WTC11 (cell line): ENCODE data around the gene DCST2. TPM values are rescaled to one million over a fixed set of nuclear protein-coding genes. Genes with fewer than 3 reads are reported as not detected.

Experiments
- ATAC-seq: fragments of 200-7000 bp; cut with Tn5 transposase; 2 replicates; pipeline ENCODE4 v1.10.0; 2021; ENCODE audit warnings: mild to moderate bottlenecking, moderate library complexity
- CTCF ChIA-PET: fragments of 300-600 bp; sonication (Branson Sonifier 250); formaldehyde crosslinking; loops from one replicate; lab custom pipeline; 2021; ENCODE audit warnings: antibody characterized with exemption; lab: Charles Lee
- POLR2A ChIA-PET: fragments of 350-600 bp; sonication (Branson Sonifier 250); formaldehyde crosslinking; loops from one replicate; lab custom pipeline; 2021; ENCODE audit warnings: antibody characterized with exemption; lab: Charles Lee
- DNase-seq: peaks from one replicate; pipeline ENCODE4 v3.0.0; 2021; ENCODE audit warnings: low spot score
- H3K27ac Mint-ChIP-seq: 2 replicates; pipeline ENCODE4 v1.8.0; 2021; ENCODE audit warnings: mixed read lengths
- H3K27me3 Mint-ChIP-seq: 2 replicates; pipeline ENCODE4 v1.8.0; 2021; ENCODE audit warnings: low read depth, mild to moderate bottlenecking, moderate library complexity, mixed read lengths
- H3K36me3 Mint-ChIP-seq: 2 replicates; pipeline ENCODE4 v1.8.0; 2021; ENCODE audit warnings: mixed read lengths
- H3K4me1 Mint-ChIP-seq: 2 replicates; pipeline ENCODE4 v1.8.0; 2022; ENCODE audit warnings: mixed read lengths
- H3K4me3 Mint-ChIP-seq: 2 replicates; pipeline ENCODE4 v1.8.0; 2021; ENCODE audit warnings: mild to moderate bottlenecking, moderate library complexity, mixed read lengths
- H3K9me3 Mint-ChIP-seq: 2 replicates; pipeline ENCODE4 v1.8.0; 2021; ENCODE audit warnings: mixed read lengths
- EMX1 ChIP-seq: fragments of 250-450 bp; sonication (Bioruptor Pico); IDR thresholded peaks from 2 replicates; pipeline ENCODE4 v1.8.0; 2021; ENCODE audit warnings: mild to moderate bottlenecking
- KAT7 ChIP-seq: sonication (generic); formaldehyde crosslinking; IDR thresholded peaks from 2 replicates; pipeline ENCODE4 v1.8.1; 2023; ENCODE audit warnings: missing genetic modification reagents, mild to moderate bottlenecking, borderline replicate concordance
- NFE2L1 ChIP-seq: sonication (generic); formaldehyde crosslinking; IDR thresholded peaks from 2 replicates; pipeline ENCODE4 v1.8.1; 2023; ENCODE audit warnings: missing genetic modification reagents
- NFYB ChIP-seq: sonication (generic); formaldehyde crosslinking; conservative IDR thresholded peaks from 2 replicates; pipeline ENCODE4 v1.8.0; 2022; ENCODE audit warnings: low read depth, missing genetic modification reagents
- TEAD1 ChIP-seq: sonication (generic); formaldehyde crosslinking; IDR thresholded peaks from 2 replicates; pipeline ENCODE4 v1.8.0; 2022; ENCODE audit warnings: mild to moderate bottlenecking, missing genetic modification reagents
- USF1 ChIP-seq: sonication (generic); formaldehyde crosslinking; IDR thresholded peaks from 2 replicates; pipeline ENCODE4 v1.8.0; 2022; ENCODE audit warnings: mild to moderate bottlenecking, missing genetic modification reagents
- ZNF263 ChIP-seq: sonication (generic); formaldehyde crosslinking; IDR thresholded peaks from 2 replicates; pipeline ENCODE4 v1.8.1; 2022; ENCODE audit warnings: low read depth, mild to moderate bottlenecking, moderate library complexity, missing genetic modification reagents
- ZNF317 ChIP-seq: sonication (generic); formaldehyde crosslinking; IDR thresholded peaks from 2 replicates; pipeline ENCODE4 v1.8.1; 2023; ENCODE audit warnings: low read depth, mild to moderate bottlenecking, moderate library complexity, missing genetic modification reagents, borderline replicate concordance
- total RNA-seq: library from RNA; stranded (reverse); gene quantifications from 3 replicates; pipeline ENCODE4 v1.2.3, GENCODE V29; 2021
- TF ChIP-seq, protein P1 (sequence below): sonication (generic); formaldehyde crosslinking; IDR thresholded peaks from 2 replicates; pipeline ENCODE4 v1.8.1; 2023; ENCODE audit warnings: mild to moderate bottlenecking, missing genetic modification reagents, moderate library complexity
- TF ChIP-seq, protein P2 (sequence below): sonication (generic); formaldehyde crosslinking; IDR thresholded peaks from 2 replicates; pipeline ENCODE4 v1.8.1; 2023; ENCODE audit warnings: mild to moderate bottlenecking, missing genetic modification reagents, moderate library complexity
- TF ChIP-seq, protein P3 (sequence below): sonication (generic); formaldehyde crosslinking; IDR thresholded peaks from 2 replicates; pipeline ENCODE4 v1.8.0; 2022; ENCODE audit warnings: mild to moderate bottlenecking, missing genetic modification reagents
- TF ChIP-seq, protein P4 (sequence below): fragments of 250-450 bp; sonication (Bioruptor Pico); IDR thresholded peaks from 2 replicates; pipeline ENCODE4 v1.9.0; 2021; ENCODE audit warnings: moderate library complexity, mild to moderate bottlenecking, inconsistent platforms, borderline replicate concordance
- TF ChIP-seq, protein P5 (sequence below): fragments of 250-450 bp; sonication (Bioruptor Pico); IDR thresholded peaks from 2 replicates; pipeline ENCODE4 v1.9.0; 2021; ENCODE audit warnings: mild to moderate bottlenecking, borderline replicate concordance
- TF ChIP-seq, protein P6 (sequence below): sonication (generic); formaldehyde crosslinking; IDR thresholded peaks from 2 replicates; pipeline ENCODE4 v1.8.0; 2022; ENCODE audit warnings: missing genetic modification reagents

The DCST2 gene
- total RNA-seq, 1 experiment from 2014 or later, result 0.83 TPM

DNA sequence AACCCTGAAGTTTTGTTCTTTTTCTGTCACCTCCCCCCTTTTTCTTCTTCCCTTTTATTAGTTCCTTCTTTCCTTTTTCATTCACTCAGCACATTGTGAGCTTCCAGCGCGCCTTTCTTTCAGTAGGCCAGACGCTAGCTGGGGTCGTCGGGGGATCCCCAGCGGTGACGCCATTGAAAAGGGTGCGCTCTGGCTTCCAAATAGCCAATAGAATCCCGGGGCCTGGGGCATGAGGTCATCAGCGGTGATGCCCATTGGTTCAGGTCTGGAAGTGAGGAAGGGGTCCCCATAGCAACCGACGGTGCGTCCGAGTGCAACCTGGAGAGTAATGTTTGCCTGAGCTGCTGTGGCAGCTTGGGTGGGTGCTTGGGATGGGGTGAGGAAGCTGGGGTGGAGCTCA lies 38.1 kb upstream of the DCST2 start:
- peak; percentile 62 for ATAC-seq
- peaks cover 37% of the 10 kb centered on the region for H3K27me3 Mint-ChIP-seq
- peaks cover 38% of the 10 kb centered on the region for H3K4me1 Mint-ChIP-seq
- ChIA-PET POLR2A (interaction anchor here (0.8 kb wide), 1 partner anchor 9 kb away, joined by 6 read pairs; no protein-coding TSS in a partner anchor), CTCF (interaction anchor here (0.8 to 4.8 kb wide), 11 partner anchors 9 to 116 kb away, joined by 3 to 62 read pairs (median 7); partner anchors contain the start of genes ADAM15, KRTCAP2 and PBXIP1)
- H3K9me3 Mint-ChIP-seq, result no peaks in the 10 kb centered on the region
- TF ChIP-seq USF1 (peak; percentile 56; the same call in 1 of the 2 replicates), NFYB (CRISPR knock-in tag) (peak; percentile 85), NFE2L1 (CRISPR knock-in tag) (no peak), ZNF263 (no peak), TEAD1 (no peak), ZNF317 (no peak), EMX1 (CRISPR knock-in tag) (no peak), KAT7 (CRISPR knock-in tag) (no peak)
- TF ChIP-seq, protein P1, sequence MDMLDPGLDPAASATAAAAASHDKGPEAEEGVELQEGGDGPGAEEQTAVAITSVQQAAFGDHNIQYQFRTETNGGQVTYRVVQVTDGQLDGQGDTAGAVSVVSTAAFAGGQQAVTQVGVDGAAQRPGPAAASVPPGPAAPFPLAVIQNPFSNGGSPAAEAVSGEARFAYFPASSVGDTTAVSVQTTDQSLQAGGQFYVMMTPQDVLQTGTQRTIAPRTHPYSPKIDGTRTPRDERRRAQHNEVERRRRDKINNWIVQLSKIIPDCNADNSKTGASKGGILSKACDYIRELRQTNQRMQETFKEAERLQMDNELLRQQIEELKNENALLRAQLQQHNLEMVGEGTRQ, result peak; percentile 66
- TF ChIP-seq, protein P2, sequence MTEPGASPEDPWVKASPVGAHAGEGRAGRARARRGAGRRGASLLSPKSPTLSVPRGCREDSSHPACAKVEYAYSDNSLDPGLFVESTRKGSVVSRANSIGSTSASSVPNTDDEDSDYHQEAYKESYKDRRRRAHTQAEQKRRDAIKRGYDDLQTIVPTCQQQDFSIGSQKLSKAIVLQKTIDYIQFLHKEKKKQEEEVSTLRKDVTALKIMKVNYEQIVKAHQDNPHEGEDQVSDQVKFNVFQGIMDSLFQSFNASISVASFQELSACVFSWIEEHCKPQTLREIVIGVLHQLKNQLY (CRISPR knock-in tag), result no peak
- TF ChIP-seq, protein P3, sequence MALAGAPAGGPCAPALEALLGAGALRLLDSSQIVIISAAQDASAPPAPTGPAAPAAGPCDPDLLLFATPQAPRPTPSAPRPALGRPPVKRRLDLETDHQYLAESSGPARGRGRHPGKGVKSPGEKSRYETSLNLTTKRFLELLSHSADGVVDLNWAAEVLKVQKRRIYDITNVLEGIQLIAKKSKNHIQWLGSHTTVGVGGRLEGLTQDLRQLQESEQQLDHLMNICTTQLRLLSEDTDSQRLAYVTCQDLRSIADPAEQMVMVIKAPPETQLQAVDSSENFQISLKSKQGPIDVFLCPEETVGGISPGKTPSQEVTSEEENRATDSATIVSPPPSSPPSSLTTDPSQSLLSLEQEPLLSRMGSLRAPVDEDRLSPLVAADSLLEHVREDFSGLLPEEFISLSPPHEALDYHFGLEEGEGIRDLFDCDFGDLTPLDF (CRISPR knock-in tag), result no peak
- TF ChIP-seq, protein P4, sequence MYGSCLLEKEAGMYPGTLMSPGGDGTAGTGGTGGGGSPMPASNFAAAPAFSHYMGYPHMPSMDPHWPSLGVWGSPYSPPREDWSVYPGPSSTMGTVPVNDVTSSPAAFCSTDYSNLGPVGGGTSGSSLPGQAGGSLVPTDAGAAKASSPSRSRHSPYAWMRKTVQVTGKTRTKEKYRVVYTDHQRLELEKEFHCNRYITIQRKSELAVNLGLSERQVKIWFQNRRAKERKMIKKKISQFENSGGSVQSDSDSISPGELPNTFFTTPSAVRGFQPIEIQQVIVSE (CRISPR knock-in tag), result no peak
- TF ChIP-seq, protein P5, sequence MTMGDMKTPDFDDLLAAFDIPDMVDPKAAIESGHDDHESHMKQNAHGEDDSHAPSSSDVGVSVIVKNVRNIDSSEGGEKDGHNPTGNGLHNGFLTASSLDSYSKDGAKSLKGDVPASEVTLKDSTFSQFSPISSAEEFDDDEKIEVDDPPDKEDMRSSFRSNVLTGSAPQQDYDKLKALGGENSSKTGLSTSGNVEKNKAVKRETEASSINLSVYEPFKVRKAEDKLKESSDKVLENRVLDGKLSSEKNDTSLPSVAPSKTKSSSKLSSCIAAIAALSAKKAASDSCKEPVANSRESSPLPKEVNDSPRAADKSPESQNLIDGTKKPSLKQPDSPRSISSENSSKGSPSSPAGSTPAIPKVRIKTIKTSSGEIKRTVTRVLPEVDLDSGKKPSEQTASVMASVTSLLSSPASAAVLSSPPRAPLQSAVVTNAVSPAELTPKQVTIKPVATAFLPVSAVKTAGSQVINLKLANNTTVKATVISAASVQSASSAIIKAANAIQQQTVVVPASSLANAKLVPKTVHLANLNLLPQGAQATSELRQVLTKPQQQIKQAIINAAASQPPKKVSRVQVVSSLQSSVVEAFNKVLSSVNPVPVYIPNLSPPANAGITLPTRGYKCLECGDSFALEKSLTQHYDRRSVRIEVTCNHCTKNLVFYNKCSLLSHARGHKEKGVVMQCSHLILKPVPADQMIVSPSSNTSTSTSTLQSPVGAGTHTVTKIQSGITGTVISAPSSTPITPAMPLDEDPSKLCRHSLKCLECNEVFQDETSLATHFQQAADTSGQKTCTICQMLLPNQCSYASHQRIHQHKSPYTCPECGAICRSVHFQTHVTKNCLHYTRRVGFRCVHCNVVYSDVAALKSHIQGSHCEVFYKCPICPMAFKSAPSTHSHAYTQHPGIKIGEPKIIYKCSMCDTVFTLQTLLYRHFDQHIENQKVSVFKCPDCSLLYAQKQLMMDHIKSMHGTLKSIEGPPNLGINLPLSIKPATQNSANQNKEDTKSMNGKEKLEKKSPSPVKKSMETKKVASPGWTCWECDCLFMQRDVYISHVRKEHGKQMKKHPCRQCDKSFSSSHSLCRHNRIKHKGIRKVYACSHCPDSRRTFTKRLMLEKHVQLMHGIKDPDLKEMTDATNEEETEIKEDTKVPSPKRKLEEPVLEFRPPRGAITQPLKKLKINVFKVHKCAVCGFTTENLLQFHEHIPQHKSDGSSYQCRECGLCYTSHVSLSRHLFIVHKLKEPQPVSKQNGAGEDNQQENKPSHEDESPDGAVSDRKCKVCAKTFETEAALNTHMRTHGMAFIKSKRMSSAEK (CRISPR knock-in tag), result no peak
- TF ChIP-seq, protein P6, sequence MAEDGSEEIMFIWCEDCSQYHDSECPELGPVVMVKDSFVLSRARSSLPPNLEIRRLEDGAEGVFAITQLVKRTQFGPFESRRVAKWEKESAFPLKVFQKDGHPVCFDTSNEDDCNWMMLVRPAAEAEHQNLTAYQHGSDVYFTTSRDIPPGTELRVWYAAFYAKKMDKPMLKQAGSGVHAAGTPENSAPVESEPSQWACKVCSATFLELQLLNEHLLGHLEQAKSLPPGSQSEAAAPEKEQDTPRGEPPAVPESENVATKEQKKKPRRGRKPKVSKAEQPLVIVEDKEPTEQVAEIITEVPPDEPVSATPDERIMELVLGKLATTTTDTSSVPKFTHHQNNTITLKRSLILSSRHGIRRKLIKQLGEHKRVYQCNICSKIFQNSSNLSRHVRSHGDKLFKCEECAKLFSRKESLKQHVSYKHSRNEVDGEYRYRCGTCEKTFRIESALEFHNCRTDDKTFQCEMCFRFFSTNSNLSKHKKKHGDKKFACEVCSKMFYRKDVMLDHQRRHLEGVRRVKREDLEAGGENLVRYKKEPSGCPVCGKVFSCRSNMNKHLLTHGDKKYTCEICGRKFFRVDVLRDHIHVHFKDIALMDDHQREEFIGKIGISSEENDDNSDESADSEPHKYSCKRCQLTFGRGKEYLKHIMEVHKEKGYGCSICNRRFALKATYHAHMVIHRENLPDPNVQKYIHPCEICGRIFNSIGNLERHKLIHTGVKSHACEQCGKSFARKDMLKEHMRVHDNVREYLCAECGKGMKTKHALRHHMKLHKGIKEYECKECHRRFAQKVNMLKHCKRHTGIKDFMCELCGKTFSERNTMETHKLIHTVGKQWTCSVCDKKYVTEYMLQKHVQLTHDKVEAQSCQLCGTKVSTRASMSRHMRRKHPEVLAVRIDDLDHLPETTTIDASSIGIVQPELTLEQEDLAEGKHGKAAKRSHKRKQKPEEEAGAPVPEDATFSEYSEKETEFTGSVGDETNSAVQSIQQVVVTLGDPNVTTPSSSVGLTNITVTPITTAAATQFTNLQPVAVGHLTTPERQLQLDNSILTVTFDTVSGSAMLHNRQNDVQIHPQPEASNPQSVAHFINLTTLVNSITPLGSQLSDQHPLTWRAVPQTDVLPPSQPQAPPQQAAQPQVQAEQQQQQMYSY (CRISPR knock-in tag), result no peak
- peak; percentile 93 for DNase-seq
- H3K27ac Mint-ChIP-seq, result peak overlapping the region; percentile 85
- H3K36me3 Mint-ChIP-seq, result peaks cover 16% of the 10 kb centered on the region
- H3K4me3 Mint-ChIP-seq, result peak overlapping the region; percentile 75
